Smooth muscle cell (in vitro differentiated cells): ENCODE measurements around the gene MUC13. TPM values are rescaled to one million over a fixed set of nuclear protein-coding genes. Genes with fewer than 3 reads are reported as not detected.
A peak's percentile ranks its signal among the peaks of the same experiment; 100 is the strongest.

Experiments
- DNase-seq: peaks from one replicate; lab custom pipeline; 2025; ENCODE audit not compliant: unreplicated experiment; lab: John Stamatoyannopoulos, UW
- H2AFZ ChIP-seq: fragments of 200-600 bp; sonication (generic); 2 replicates; pipeline ENCODE4 v1.6.0; 2016; ENCODE audit warnings: antibody characterized with exemption, low read depth, mild to moderate bottlenecking
- H3F3A ChIP-seq: fragments of 200-600 bp; sonication (generic); 2 replicates; pipeline ENCODE4 v1.6.0; 2017; ENCODE audit warnings: antibody characterized with exemption, low read depth
- H3K27ac ChIP-seq: fragments of 200-600 bp; sonication (generic); 2 replicates; pipeline ENCODE4 v1.5.1; 2016; ENCODE audit warnings: low read depth, mild to moderate bottlenecking
- H3K27me3 ChIP-seq: fragments of 200-600 bp; sonication (generic); 2 replicates; pipeline ENCODE4 v1.6.1; 2016; ENCODE audit warnings: low read depth, mild to moderate bottlenecking
- H3K36me3 ChIP-seq: fragments of 200-600 bp; sonication (generic); 2 replicates; pipeline ENCODE4 v1.5.1; 2016; ENCODE audit warnings: low read depth
- H3K4me1 ChIP-seq: fragments of 200-600 bp; sonication (generic); 2 replicates; pipeline ENCODE4 v1.5.1; 2016; ENCODE audit warnings: low read depth
- H3K4me2 ChIP-seq: fragments of 200-600 bp; sonication (generic); 2 replicates; pipeline ENCODE4 v1.6.0; 2016; ENCODE audit warnings: mild to moderate bottlenecking
- H3K4me3 ChIP-seq: fragments of 200-600 bp; sonication (generic); 2 replicates; pipeline ENCODE4 v1.5.1; 2016; ENCODE audit warnings: mild to moderate bottlenecking
- H3K79me2 ChIP-seq: fragments of 200-600 bp; sonication (generic); 2 replicates; pipeline ENCODE4 v1.6.0; 2016; ENCODE audit warnings: low read depth, mild to moderate bottlenecking
- H3K9ac ChIP-seq: fragments of 200-600 bp; sonication (generic); 2 replicates; pipeline ENCODE4 v1.6.0; 2016; ENCODE audit warnings: low read depth
- H3K9me3 ChIP-seq: fragments of 200-600 bp; sonication (generic); replicated peaks from 2 replicates; pipeline ENCODE4 v1.5.1; 2016; ENCODE audit warnings: low read depth
- H4K20me1 ChIP-seq: fragments of 200-600 bp; sonication (generic); 2 replicates; pipeline ENCODE4 v1.6.0; 2016; ENCODE audit warnings: low read depth
- CTCF ChIP-seq: fragments of 200-600 bp; sonication (generic); IDR thresholded peaks from 2 replicates; pipeline ENCODE4 v1.5.1; 2017; ENCODE audit warnings: borderline replicate concordance, mild to moderate bottlenecking, antibody characterized with exemption; ENCODE audit not compliant: insufficient read depth, poor library complexity, severe bottlenecking
- WGBS: methylation state at CpG from one replicate; pipeline ENCODE4 v1.1.7; 2016; ENCODE audit warnings: low lambda C conversion rate; 5-methylcytosine and 5-hydroxymethylcytosine counted together
- polyA plus RNA-seq: library from polyadenylated mRNA; unstranded; fragments of >200 nt; fragmentation: Nextera tagmentation; extraction: Ambion mirVana; gene quantifications from 2 replicates; pipeline ENCODE4 v1.2.1, GENCODE V29; 2016
- total RNA-seq: library from RNA; depleted of rRNA; stranded (reverse); fragments of >200 nt; gene quantifications from 2 replicates; pipeline ENCODE4 v1.2.3, GENCODE V29; 2014

Gene MUC13
- total and polyA plus RNA-seq, 2 experiments from 2014 or later: 0.04 TPM; not detected in 1

GRCh38 chr3:124915254-124915653 is 19.3 kb downstream of the MUC13 start:
- Histone ChIP-seq H3K27me3 (no peaks in the 10 kb centered on the region), H3K27ac (no peak overlapping the region), H3K4me1 (no peaks in the 10 kb centered on the region), H3K4me3 (no peak overlapping the region), H2AFZ (no peak overlapping the region), H3F3A (no peaks in the 10 kb centered on the region), H3K79me2 (no peaks in the 10 kb centered on the region), H3K9ac (no peak overlapping the region), H3K4me2 (no peak overlapping the region), H4K20me1 (no peaks in the 10 kb centered on the region), H3K36me3 (no peaks in the 10 kb centered on the region), H3K9me3 (no peaks in the 10 kb centered on the region)
- WGBS: 95% methylated on average over 3 of the region's 3 CpGs
- no peak for TF ChIP-seq CTCF
- DNase-seq: no peak

- Histone ChIP-seq H3K27me3 (no peaks in the 10 kb centered on the region), H3K9me3 (no peaks in the 10 kb centered on the region), H3K27ac (no peak overlapping the region), H3K4me1 (peaks cover 10% of the 10 kb centered on the region), H3F3A (no peaks in the 10 kb centered on the region), H3K4me2 (peak overlapping the region; percentile 26), H3K79me2 (no peaks in the 10 kb centered on the region), H2AFZ (no peak overlapping the region), H3K9ac (no peak overlapping the region), H3K36me3 (no peaks in the 10 kb centered on the region), H3K4me3 (no peak overlapping the region), H4K20me1 (no peaks in the 10 kb centered on the region)
- no peak for TF ChIP-seq CTCF
- 37% methylated on average over 9 of the region's 9 CpGs for WGBS
- DNase-seq: no peak
These were observed 26.6 kb downstream of the MUC13 start for GRCh38 chr3:124907957-124908356.

GRCh38 chr3:124904835-124905492 is 29.6 kb downstream of the MUC13 start:
- WGBS: 90% methylated on average over 6 of the region's 6 CpGs

More at GRCh38 chr3:124904835-124905492, 29.6 kb downstream of the MUC13 start:
- Histone ChIP-seq H3F3A (no peaks in the 10 kb centered on the region), H3K9me3 (no peaks in the 10 kb centered on the region), H3K9ac (no peak overlapping the region), H4K20me1 (no peaks in the 10 kb centered on the region), H2AFZ (no peak overlapping the region), H3K4me2 (no peak overlapping the region), H3K27ac (no peak overlapping the region), H3K4me1 (peaks cover 10% of the 10 kb centered on the region), H3K4me3 (no peak overlapping the region), H3K27me3 (no peaks in the 10 kb centered on the region), H3K79me2 (no peaks in the 10 kb centered on the region), H3K36me3 (no peaks in the 10 kb centered on the region)
- TF ChIP-seq CTCF: no peak
- no peak for DNase-seq
